GM21381 (cell line): Measurements from ENCODE around the gene PPFIA2.

Source experiments
- ATAC-seq: cut with Tn5 transposase; IDR thresholded peaks from one replicate; pipeline ENCODE4 v1.9.1; 2021; ENCODE audit warnings: mild to moderate bottlenecking, moderate library complexity; ENCODE audit not compliant: unreplicated experiment

The PPFIA2 gene

GRCh38 chr12:81465191-81465590 lies 294.0 kb downstream of the PPFIA2 start:
- no peak for ATAC-seq

- no peak for ATAC-seq
Measured at GRCh38 chr12:81461163-81461562, 298.0 kb downstream of the PPFIA2 start.

GRCh38 chr12:81450920-81451739 lies 308.0 kb downstream of the PPFIA2 start:
- peak; percentile 66 for ATAC-seq

GRCh38 chr12:81441629-81442028 lies 317.5 kb downstream of the PPFIA2 start:
- no peak for ATAC-seq

- ATAC-seq, result no peak
Measured at GRCh38 chr12:81440001-81440400, 319.1 kb downstream of the PPFIA2 start.

- ATAC-seq, result no peak
Measured at GRCh38 chr12:81439344-81439743, 319.8 kb downstream of the PPFIA2 start.

- ATAC-seq, result no peak
Measured at GRCh38 chr12:81417056-81417455, 342.1 kb downstream of the PPFIA2 start.

- ATAC-seq, result no peak
Measured at GRCh38 chr12:81416571-81416970, 342.6 kb downstream of the PPFIA2 start.

GRCh38 chr12:81414441-81414840 lies 344.7 kb downstream of the PPFIA2 start:
- ATAC-seq, result no peak

GRCh38 chr12:81412940-81413339 lies 346.2 kb downstream of the PPFIA2 start:
- ATAC-seq, result no peak

GRCh38 chr12:81403348-81403747 lies 355.8 kb downstream of the PPFIA2 start:
- no peak for ATAC-seq

- no peak for ATAC-seq
Measured at GRCh38 chr12:81401241-81401640, 357.9 kb downstream of the PPFIA2 start.

GRCh38 chr12:81400024-81400423 lies 359.1 kb downstream of the PPFIA2 start:
- ATAC-seq, result no peak

GRCh38 chr12:81395431-81395830 lies 363.7 kb downstream of the PPFIA2 start:
- no peak for ATAC-seq

- ATAC-seq, result no peak
Measured at GRCh38 chr12:81389550-81390099, 369.5 kb downstream of the PPFIA2 start.

- ATAC-seq, result no peak
Measured at GRCh38 chr12:81386101-81386500, 373.0 kb downstream of the PPFIA2 start.

GRCh38 chr12:81381951-81382350 lies 377.2 kb downstream of the PPFIA2 start:
- ATAC-seq, result no peak

- no peak for ATAC-seq
Measured at GRCh38 chr12:81378601-81379285, 380.4 kb downstream of the PPFIA2 start.

- ATAC-seq, result no peak
Measured at GRCh38 chr12:81377771-81378170, 381.4 kb downstream of the PPFIA2 start.

- ATAC-seq, result no peak
Measured at GRCh38 chr12:81375969-81376368, 383.2 kb downstream of the PPFIA2 start.

- ATAC-seq, result no peak
Measured at GRCh38 chr12:81370456-81370855, 388.7 kb downstream of the PPFIA2 start.

- ATAC-seq, result no peak
Measured at GRCh38 chr12:81369175-81369574, 390.0 kb downstream of the PPFIA2 start.
